IPS DF 19.7 (cell line): ENCODE measurements around the gene STMN3.

Source experiments
- DNase-seq: peaks from one replicate; pipeline ENCODE4 v3.0.0-alpha.2; 2013; ENCODE audit warnings: low read depth, low spot score

Gene STMN3

DNA sequence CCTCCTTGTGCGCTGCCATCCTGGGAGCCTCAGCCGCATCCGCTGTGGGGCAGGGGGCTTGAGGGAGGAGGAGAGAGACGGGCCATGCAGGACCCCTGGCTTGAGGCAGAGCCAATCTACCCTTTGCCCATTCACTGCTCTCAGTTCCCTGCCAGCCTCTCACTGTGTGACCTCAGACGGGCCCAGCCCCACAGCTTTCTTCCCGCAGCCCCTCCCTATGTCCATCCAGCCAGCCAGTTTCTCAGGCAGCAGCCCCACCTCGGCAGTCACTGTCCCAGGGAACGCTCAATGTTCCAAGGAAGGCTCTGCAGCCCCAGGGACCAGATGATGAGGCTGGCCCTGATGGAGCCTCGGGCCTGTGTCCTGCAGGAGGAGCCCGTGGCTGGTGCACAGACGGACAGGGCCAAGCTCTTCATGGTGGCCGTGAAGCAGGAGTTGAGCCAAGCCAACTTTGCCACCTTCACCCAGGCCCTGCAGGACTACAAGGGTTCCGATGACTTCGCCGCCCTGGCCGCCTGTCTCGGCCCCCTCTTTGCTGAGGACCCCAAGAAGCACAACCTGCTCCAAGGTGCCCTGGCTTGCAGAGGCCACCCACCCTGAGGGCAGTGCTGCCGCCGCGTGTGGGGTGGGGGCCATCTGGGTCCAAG is 39.3 kb upstream of the STMN3 start:
- DNase-seq = no peak

DNA sequence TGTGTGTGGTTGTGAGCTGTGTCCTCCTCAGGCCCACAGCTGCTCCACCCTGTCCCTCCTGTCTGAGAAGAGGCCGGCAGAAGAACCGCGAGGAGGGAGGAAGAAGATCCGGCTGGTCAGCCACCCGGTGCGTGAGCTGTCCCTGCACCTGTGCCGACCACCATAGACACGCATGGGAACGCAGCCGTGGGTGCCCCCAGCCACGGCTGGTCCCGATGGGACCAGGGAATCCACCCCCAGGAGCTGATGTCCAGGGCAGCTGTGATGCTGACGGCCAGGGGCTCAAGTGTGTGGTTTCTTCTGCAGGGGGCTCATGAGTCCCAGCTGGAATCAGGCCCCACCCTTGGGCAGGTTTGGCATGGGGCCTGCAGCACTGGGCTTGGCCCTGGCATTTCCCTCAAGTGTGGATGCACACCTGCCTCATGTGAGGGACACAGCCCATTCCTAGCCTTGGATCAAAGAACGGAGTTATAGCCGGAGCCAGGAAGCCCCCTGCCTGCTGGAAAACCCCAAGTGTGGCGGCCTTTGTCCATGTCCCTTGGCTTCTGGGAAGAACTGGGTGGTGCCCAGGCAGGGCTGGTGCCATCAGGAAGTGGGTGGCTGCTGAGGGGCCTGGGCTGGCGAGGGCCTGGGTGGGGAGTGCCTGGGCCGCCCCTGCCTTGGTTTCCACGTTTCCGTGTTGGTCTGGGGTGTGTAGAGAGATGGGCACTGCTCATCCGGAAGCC is 38.6 kb upstream of the STMN3 start:
- DNase-seq = no peak

DNA sequence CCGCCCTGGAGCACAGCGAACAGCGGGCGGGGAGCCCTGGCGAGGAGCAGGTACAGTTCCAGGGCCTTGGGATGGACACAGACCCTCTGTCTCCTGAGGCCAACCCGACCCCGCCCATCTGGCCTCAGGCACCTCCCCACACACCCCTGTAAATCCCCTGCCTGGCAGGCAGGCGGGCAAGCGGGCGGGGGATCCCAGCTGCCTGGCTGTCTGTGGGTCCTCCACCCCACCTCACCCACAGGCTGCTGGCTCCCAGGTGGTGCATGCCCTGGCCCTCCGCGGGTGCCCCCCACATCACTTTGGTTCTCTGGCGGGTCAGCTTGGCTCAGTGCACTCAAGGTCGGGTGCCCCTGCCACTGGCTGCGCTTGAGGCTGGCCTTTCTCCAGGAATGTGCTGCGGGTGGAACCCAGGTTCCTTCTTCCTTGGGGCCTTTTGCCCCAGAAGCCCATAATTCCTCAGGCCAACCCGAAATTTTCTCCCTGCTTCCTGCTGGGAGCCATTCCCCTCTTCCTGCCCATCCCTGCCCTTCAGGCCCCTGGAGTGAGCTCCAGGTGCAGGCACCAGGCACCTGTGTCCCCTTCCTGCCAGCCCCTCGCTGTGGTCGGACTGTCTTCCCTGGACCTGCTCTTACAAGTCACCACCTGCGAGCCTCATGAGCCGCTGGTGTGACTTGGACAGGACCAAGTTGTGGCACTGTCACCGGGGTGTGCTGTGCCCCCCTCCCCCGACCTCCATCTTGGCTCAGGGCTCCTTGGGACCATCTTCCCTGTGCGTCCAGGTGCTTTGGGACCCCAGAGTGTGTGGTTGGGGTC is 37.9 kb upstream of the STMN3 start:
- DNase-seq = no peak

DNA sequence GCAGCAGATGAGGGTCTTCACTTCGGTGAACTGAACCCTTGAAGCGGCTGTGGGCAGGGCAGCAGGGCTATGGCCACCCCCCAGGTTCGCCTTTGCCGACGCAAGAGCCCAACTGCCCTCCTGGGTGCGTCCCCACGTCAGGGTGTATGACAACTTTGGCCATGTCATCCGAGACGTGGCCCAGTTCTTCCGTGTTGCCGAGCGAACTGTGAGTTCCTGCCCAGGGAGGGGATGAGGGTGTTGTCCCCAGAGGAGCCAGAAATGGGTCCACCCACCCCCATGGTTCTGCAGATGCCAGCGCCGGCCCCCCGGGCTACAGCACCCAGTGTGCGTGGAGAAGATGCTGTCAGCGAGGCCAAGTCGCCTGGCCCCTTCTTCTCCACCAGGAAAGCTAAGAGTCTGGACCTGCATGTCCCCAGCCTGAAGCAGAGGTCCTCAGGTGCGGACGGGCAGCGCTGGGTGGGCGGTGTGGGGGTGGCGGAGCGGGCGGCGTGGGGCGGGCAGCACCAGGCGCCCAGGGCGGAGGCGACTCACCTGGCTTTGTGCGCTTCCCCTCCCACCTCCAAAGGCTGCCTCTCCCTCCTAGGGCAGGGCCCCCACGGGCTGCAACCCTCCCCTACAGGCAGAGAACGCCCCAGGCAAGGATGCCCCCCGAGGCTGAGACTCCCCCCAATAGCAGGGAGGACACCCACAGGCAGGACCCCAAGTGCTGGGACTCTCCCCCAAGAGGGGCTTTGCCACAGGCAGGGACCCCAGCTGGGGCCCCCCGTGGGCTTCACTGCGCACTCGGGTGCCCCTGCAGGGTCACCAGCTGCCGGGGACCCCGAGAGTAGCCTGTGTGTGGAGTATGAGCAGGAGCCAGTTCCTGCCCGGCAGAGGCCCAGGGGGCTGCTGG is 37.0 kb upstream of the STMN3 start:
- no peak for DNase-seq

DNA sequence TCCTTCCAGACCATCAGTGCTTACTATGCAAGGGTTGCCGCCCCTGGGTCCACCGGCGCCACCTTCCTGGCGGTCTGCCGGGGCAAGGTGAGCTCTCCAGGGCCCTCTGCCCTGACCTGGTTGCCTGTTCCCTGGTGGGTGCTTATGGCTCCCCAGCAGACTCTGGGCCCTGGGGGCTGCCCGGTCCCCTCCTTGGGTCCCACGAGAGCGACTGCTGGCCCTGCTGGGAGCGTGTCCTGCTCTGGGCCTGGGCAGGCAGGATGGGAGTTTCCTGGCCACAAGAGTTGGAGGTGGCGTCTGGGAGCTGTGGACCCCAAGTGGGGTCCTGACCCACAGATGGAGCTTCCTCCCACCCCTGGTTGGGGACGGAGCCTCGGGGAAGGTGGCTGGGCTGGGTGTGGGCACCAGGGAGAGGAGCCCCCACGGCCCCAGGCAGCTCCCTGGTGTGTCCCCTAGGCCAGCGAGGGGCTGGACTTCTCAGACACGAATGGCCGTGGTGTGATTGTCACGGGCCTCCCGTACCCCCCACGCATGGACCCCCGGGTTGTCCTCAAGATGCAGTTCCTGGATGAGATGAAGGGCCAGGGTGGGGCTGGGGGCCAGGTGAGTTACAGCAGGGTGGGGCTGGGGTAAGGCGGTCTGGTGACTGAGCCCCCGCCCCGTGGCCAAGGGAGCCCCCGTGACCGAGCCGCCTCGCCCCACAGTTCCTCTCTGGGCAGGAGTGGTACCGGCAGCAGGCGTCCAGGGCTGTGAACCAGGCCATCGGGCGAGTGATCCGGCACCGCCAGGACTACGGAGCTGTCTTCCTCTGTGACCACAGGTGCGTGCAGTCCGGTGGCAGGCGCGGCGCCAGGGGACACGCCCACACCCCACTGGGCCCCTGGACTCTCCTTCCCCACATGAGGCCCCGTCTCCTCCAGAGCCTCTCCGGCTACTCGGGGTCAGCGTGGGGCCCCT is 36.1 kb upstream of the STMN3 start:
- DNase-seq = no peak

DNA sequence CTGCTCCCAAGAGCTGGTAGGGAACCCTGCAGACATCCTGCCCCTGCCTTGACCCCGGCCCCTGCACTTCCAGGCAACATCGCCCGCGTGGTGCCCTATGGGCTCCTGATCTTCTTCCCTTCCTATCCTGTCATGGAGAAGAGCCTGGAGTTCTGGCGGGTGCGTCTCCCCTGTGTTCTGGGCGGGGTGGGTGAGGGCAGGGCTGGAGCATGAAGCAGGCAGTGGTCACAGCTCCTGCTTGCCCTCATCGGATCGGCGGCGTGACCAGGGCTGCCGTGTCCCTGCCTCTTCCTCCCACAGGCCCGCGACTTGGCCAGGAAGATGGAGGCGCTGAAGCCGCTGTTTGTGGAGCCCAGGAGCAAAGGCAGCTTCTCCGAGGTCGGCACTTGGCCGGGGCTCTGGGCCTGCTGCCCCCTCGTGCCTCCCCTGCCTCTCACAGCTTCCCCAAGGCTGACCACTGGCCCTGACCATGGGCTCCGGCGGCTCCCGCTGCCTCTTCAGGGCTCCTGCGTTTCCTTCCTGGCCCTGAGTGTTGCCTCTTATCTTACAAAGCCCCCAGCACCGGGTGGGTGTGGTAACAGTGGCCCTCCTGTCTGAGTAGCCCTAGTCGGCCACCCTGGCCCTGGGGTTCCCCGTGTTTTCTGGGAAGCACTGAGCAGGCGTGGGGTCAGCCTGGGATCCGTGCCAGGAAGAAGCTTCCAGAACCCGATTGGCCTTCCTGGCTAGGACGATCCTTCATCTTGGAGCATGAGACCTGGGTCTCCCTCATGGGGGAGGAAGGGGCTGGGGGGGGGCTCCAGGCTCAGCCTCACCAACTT is 35.2 kb upstream of the STMN3 start:
- DNase-seq = no peak

DNA sequence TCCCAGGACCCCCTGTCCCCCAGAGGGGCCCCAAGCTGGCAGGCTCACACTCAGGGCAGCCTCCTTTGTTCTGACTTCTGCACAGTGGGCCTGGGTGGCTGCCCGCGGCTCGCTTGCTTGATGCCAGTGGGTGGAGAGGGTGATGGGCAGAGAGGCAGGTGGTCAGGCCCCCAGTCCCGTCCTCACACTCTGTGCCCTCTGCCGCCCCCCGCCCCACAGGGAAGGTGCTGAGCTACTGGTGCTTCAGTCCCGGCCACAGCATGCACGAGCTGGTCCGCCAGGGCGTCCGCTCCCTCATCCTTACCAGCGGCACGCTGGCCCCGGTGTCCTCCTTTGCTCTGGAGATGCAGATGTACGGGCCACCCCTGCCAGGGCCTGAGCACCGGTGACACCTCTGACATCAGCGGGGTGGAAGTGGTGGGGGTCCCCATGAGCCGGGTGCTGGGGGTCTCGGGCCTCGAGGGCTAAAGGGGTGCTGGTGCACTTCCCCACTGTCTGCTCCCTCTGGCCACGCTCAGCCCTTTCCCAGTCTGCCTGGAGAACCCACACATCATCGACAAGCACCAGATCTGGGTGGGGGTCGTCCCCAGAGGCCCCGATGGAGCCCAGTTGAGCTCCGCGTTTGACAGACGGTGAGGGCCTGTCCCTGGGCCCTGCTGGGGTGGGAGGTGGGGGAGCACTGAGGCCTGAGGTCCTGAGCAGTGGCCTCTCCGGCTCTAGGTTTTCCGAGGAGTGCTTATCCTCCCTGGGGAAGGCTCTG is 34.4 kb upstream of the STMN3 start:
- DNase-seq = no peak

DNA sequence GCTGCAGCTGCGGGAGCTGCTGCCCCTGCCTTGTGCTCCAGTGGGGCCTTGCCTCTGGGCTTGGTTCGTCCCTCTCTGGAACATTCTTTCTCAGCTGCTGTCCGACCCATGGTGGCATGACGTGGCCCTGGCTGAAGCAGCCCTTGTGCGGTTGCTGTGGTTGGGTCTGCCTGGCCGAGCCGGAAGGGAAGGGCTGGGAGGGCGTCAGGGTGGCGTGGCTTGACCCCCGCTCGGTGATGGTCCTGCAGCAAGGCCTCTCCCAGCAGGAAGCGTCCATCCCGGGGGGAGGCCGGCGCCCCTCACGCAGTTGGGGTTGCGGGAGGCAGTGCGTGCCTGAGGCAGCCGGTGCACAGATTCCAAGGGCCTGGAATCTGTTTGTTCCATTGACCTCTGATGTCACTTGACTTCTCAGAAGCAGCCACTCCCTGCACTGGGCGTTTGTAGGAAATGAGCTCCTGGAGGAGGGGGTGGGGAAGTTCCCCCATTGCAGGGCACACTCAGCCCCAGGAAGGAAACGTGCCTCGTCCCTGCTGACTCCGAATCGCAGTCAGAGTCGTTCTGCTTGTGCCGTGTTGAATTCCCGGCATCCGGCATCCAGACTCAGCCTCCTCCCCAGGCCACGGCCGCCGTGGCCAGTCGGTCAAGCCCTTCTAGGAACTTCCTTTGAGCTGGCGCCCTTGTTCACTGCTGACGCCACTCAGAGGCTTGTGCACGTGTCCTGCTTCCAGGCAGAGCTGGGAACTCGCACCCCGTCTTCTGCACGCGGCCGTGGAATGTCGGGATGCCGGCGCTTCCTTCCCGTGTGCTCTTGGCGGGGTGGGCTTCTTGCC is 33.5 kb upstream of the STMN3 start:
- no peak for DNase-seq

DNA sequence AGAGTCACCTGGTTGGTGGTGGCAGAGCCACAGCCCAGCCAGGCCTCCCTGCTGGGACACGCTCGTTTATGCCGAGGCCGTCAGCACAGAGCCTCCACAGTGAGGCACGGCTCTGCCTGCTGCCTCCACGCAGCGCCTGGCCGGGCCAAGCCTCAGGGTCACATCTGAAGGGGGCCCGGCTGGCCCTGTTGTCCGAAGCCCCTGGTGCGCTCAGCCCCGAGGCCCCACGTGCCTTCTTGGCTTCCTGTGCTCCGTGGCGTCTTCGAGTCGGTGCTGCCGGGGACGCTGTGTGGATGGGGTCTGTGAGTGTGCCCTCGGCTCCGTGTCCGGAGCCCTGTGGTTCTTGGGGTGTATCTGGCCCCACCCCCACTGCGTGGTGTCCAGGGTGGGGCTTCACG is 32.9 kb upstream of the STMN3 start:
- DNase-seq = no peak

DNA sequence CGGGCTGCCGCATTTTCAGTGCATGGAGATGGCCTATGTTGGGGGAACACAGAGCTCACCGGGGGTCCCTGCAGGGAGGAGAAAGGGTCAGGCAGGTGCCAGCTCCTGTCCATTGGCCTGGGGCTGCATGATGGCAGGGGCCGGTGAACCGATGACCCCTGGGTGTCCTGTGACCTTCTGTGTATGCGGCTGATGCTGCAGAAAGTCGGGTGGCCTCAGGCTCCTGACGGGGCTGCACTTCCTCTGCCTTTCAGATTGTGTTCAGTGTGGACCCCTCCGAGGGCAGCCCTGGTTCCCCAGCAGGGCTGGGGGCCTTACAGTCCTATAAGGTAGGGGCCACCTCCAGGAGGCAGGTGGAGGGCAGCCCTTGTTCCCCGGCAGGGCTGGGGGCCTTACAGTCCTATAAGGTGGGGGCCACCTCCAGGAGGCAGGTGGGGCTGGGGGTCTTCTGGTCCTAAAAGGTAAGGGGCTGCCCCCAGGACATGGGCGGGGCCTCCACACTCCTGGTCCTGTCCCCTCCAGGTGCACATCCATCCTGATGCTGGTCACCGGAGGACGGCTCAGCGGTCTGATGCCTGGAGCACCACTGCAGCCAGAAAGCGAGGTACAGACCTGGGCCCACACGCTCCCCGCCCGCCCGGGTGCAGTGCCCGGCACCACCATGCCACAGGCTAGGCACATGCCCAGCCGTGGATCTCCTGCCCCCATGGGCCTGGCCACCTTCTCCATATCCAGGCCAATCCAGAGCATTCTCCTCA is 32.2 kb upstream of the STMN3 start:
- no peak for DNase-seq

DNA sequence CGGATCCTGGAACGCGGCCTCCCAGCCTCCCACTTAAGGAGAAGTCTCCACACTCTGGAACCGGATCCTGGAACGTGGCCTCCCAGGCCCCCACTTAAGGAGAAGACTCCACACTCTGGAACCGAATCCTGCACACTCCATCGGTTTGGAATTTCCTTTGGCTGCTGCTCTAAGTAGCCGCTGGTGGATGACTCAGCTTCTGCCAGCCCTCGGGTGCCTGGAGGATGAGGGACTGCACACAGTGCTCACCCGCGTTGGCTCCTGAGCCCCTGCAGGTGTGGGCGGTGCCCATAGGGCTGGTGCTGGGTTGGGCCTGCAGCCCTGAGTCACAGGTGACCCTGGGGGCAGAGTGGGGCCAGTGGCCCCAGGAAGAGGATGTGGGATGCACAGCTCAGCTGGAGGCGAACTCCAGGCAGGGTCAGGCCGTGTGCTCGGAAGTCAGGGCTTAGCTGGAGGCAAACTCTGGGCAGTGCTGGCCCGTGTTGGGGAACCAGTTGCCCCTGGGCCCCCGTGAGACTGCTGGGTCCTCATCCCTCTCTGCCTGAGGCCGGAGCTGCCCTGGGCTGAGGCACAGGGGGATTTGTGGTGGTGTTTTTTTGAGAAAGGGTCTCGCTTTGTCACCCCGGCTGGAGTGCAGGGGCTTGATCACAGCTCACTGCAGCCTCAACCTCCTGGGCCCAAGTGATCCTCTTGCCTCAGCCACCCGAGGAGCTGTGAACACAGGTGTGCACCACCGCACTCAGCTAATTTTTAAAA is 29.3 kb upstream of the STMN3 start:
- no peak for DNase-seq

DNA sequence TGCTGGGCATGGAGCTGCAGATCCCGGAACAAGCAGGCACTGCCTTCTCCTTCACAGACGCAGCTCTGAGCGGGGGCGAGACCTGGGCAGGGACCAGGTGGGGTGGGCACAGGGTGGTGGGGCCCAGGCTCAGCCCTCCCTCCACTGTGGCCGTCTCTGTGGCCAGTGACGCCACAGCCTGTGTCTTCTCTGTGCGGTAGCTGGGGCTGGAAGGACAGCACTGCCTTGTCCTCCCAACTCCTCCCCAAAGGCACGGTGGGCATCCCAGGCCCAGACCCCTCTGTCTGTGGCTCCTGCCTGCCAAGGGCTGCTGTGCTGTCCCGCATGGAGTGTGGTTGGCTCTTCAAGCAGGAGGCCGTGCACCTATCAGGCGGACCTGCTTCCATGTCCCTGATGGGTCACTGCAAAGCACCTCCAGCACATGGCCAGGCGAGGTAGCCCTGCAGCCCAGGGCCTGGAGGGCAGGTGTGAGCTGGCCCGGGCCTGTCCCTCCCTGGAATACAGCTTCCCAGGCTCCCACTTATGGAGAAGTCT is 28.5 kb upstream of the STMN3 start:
- DNase-seq = no peak

DNA sequence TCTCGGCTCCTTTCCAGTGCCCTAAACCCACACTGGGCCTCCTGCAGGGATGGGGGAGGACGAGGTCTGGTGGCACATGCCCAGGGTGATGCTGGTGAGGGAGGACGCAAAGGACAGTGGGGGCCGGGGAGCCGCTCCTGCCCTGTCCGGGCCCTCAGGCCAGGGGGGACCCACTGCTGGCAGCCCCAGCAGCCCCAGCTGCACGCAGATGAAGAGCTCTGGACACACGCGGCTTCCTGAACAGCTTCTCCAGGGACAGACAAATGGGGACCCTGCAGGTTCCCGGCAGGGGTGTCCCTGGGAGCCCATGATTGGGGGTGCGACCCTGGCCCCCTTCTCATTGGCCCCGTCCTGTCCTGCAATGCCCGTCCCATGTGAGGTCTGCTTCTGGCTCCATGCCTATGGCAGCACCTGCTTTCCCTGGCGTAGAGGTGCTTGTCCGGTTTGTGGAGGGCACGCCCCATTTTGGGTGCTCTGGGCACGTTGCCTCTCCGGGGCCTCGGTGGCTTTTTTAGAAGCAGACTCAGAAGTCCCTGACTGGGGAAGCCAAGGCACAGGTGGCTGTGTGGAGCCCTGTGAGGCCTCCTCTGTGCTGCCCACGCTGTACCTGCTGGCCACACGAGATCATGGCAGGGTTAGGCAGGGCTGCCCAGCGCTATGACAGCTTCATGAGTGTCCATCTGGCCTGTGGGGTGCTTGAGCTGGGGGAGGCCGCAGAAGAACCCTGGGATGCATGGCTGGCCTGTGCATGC is 27.8 kb upstream of the STMN3 start:
- DNase-seq = no peak

DNA sequence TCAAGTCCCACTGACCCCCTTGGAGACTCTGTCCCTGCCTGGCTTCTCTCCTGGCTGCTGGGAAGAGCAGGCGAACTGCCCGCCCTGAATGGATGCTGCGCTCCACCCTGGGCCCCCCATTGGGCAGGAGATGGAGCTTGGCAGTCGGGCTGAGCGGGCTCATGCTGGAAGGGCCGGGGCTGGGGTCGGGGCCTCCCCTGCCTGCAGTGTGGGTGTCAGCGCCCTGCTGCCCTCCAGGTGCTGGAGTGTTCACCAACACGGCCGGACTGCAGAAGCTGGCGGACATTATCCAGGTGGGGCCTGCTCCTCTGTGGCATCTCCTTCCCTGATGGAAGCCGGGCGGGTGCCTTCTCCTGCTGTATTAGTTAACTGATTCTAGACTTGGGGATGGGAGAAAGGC is 27.2 kb upstream of the STMN3 start:
- no peak for DNase-seq

DNA sequence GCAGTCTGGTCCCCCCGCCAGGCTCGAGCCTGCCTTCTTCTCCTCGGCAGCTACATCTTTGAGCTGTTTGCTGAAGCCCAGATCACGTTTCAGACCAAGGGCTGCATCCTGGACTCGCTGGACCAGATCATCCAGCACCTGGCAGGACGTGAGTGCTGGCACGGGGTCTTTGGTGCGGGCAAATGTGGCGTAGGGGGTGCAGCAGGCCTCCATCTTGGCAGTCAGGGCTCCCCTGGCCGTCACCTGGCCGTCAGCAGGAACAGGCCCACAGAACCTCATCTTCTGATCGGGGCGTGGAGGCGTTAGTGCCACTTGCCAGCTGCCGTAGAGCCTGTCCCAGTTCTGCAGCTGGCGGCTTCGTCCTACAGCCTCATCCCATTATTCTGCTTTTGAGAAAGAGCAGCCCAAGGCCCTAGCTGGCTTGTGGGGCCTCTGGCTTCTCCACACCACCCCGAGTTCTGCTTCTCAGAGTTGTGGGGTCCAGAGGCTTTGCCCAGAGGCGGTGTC is 26.6 kb upstream of the STMN3 start:
- no peak for DNase-seq
